Renal cortical epithelial cell (primary cell): ENCODE data around the gene SRF. TPM values are rescaled to one million over a fixed set of nuclear protein-coding genes. Genes with fewer than 3 reads are reported as not detected.
A peak's percentile ranks its signal among the peaks of the same experiment; 100 is the strongest.

Source experiments
- DNase-seq: peaks from one replicate; pipeline ENCODE4 v3.0.0-alpha.2; 2011; ENCODE audit warnings: low read depth
- total RNA-seq: library from RNA; depleted of rRNA; stranded (reverse); fragments of >200 nt; gene quantifications from 2 replicates; pipeline ENCODE4 v1.2.3, GENCODE V29; 2014

SRF gene
- total RNA-seq, 1 donor from 2014 or later: 20.9 TPM

DNA sequence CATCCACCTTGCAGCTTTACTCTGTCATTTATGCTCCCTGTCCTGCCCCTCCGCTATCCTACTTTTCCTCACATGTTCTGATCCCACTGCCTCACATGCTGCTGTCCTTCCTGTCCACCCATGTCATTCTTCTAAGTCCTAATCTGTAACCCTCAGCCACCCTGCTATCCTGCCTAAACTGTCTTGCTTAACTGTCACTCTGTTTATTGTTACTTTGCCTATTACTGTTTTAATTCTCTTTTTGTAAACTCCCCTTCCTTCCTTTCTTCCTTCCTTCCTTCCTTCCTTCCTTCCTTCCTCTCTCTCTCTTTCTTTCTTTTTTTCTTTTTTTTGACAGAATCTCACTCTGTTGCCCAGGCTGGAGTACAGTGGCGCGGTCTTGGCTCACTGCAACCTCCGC lies 12.4 kb downstream of the SRF start:
- DNase-seq: no peak

DNA sequence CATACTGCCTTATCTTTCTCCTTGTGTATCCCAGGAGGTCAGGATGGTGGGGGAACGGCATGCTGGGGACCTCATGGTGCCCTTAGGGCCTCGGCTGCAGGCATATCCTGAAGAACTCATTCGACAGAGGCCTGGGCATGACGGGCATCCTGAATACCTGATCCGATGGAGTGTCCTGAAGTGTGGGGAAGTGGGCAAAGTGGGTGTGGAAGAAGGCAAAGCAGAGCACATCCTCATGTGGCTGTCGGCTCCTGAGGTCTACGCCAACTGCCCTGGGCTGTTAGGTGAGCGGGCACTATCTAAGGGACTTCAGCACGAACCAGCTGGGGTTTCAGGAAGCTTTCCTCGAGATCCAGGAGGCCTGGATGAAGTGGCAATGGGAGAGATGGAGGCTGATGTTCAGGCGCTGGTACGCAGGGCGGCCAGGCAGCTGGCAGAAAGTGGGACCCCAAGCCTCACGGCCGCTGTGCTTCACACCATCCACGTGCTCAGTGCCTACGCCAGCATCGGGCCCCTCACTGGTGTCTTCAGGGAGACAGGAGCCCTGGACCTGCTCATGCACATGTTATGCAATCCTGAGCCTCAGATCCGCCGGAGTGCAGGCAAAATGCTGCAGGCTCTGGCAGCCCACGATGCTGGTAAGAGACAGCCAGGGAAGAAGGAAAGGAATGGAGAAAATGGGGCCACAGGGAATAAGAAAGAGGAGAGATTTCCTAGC lies 13.4 kb downstream of the SRF start:
- DNase-seq: no peak

DNA sequence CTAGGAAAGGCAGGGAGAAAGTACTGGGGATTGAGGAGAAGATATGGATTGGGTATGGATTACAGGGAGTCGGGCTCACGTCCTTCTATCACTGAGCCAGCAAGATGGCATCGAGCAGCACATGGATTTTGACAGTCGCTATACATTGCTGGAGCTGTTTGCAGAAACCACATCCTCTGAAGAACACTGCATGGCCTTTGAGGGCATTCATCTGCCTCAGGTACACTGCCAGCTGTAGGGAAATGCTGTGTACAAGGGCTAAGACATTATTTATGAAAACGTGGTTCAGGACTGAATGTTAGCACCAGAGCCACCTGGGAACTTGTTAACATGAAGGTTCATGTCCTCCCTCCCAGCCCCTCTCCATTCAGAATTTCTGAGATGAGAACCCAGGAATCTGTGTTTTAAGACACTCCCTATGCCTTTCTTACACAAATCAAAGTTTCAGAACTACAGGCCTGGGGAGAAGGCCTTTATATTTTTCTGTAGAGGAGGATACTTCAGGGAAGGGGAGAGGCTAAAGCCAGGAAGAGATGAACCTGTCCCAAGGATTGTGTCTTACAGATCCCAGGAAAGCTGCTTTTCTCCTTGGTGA lies 14.4 kb downstream of the SRF start:
- DNase-seq: no peak

DNA sequence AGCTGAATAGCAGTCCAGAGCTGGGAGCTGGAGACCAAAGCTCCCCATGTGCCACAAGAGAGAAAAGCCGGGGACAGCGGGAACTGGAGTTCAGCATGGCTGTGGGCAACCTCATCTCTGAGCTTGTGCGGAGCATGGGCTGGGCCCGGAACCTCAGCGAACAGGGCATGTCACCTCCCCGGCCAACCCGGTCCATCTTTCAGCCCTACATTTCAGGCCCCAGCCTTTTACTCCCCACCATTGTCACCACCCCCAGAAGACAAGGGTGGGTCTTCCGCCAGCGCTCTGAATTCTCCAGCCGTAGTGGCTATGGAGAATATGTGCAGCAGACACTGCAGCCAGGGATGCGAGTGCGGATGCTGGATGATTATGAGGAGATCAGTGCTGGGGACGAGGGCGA lies 14.9 kb downstream of the SRF start:
- DNase-seq: no peak

DNA sequence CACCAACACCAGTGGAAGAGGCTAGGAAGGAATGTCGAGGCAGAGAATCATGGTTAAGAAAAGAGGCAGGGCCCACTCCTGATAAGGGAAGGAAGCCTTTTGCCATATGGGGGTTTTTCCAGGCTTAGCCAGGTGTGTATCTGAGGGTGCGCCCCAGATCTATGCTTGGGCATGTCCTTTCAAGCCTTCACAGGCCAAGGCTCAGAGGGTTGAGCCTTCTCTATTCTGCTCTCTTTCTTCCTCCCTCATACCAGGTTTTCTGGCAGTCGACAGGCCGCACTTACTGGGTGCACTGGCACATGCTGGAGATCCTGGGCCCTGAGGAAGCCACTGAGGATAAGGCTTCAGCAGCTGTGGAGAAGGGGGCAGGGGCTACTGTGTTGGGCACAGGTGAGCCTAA lies 15.6 kb downstream of the SRF start:
- DNase-seq: no peak

DNA sequence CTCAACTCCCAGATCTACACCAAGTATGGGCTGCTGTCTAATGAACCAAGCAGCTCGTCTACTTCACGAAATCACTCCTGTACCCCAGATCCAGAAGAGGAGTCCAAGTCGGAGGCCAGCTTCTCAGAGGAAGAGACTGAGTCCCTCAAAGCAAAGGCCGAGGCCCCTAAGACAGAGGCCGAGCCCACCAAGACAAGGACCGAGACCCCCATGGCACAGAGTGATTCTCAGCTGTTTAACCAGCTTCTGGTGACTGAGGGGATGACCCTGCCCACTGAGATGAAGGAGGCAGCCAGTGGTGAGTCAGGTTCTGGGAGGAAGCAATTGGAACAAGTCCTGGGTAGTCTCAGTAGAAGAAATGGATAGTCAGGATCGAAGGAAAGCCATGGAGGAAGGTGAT lies 16.8 kb downstream of the SRF start:
- no peak for DNase-seq

DNA sequence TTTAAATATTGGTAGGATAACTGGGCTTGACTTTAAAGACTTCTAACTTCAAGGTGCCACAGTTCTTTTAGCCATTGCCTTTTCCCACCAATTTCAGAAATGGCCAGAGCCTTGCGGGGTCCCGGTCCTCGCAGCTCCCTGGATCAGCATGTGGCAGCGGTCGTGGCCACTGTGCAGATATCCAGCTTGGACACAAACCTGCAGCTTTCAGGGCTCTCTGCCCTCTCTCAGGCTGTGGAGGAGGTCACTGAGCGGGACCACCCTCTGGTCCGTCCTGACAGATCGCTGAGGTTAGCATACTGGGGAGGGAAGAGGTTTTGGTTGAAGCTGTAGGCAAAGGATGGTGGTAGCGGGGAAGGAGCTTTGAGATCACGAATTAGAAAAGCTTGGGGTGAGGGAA lies 17.4 kb downstream of the SRF start:
- no peak for DNase-seq

DNA sequence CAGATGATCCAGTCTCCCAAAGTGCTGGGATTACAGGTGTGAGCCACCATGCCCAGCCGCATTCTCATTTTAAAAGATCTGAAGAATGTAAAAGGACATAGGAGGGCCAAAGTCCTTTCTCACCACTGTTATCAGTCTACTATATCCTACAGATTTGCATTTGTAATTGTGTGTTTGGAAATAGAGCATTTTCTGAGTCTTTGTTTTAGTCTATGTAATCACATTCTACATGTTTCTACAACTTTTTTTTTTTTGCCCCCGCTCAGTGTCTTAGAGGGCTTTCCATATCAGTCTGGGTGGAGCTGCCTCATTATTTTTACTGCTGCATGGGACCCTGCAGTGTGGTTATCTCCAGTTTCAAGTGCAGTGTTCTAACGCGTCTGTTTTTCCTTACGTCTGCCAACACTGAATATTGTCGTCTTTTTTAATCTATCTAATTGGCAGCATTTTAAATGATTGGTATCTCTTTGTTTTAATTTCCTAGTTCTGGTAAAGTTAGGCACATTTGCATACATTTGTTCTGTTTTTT lies 18.8 kb downstream of the SRF start:
- DNase-seq: no peak

DNA sequence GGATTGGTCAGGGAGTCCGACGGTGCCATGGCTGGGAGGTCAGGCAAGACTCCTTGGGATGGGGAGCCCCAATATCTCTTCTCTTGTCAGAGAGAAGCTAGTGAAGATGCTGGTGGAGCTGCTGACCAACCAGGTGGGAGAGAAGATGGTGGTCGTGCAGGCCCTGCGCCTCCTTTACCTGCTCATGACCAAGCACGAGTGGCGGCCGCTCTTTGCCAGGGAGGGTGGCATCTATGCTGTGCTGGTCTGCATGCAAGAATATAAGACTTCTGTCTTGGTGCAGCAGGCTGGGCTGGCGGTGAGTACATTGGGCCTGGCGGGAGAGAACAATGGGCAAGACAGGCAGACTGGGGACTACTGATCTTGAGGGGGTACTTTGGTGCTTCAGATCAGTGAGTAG lies 21.8 kb downstream of the SRF start:
- DNase-seq: no peak

DNA sequence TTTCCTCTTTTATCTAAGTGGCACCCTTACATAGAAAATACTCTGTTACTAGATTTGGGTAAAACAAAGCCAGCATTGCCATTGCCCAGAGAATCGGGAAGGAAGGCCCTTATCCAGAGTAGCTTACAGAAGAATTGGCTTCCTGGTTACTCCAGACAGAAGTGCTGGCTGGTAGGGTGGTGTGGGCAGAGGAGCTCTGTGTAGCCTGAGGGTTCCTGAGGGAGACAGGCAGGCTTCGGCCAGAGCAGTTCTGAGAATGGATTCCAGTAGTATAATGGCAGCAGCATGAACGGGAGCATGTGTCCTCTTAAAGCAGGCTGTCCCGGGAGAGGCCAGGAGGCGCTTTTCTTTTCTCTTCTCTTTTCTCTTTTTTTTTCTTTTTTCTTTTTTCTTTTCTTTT lies 22.9 kb downstream of the SRF start:
- DNase-seq: no peak

DNA sequence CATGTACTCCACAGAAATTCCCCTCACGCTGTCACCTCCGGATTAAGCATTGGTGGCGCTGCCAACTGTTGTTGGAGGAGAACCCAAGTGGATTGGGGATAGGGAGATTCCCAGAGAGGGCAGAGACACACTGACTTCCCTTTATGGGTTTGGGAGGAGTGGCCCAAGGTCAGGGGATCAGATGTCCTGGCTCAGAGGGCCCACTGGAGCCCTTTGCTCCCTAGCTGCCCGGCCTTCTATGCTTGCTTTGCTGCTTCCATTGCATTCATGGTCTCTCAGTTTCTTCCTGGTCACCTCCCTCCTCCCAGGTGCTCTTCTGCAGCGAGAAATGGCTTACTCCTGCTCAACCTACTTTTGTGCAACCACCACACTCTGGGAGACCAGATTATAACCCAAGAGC lies 25.3 kb downstream of the SRF start:
- no peak for DNase-seq

DNA sequence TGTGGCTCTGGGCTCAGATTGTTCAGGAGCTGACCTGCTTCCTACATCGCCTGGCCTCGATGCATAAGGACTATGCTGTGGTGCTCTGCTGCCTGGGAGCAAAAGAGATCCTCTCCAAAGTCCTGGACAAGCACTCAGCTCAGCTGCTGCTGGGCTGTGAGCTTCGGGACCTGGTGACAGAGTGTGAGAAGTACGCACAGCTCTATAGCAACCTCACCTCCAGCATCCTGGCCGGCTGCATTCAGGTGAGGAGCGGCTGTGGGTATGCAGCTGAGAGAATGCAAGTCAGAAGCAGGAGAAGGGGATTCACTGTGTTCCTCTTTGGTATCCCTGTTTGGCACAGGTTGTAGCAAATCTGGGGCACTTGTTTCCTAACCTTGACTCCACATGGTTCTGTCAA lies 28.8 kb downstream of the SRF start:
- DNase-seq: no peak

DNA sequence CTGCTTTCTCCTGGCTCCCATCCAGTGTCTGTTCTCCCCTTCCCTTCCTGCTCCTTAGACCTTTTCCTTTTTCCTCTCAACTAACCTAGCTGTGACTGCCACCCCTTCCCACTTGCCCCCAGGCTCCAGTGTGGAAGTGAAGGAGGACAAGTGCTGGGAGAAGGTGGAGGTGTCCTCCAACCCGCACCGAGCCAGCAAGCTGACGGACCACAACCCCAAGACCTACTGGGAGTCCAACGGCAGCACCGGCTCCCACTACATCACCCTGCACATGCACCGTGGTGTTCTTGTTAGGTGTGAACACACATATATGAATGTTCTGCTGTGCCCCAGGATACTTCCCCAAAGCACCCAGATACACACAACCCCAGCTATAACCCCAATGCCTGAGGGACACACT lies 29.5 kb downstream of the SRF start:
- no peak for DNase-seq

DNA sequence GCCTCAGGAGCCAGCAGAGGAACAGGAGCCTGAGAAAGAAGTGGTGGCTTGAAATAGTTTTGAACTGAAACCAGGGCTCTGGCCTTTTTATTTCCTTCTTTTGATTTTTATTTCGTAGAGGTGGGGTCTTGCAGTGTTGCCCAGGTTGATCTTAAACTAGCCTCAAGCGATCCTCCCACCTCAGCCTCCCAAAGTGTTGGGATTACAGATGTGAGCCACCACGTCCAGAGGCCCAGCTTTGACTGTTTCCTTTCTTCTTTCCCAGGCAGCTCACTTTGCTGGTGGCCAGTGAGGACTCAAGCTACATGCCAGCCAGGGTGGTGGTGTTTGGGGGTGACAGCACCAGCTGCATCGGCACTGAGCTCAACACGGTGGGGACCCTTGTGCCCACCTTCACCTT lies 31.4 kb downstream of the SRF start:
- DNase-seq: no peak

DNA sequence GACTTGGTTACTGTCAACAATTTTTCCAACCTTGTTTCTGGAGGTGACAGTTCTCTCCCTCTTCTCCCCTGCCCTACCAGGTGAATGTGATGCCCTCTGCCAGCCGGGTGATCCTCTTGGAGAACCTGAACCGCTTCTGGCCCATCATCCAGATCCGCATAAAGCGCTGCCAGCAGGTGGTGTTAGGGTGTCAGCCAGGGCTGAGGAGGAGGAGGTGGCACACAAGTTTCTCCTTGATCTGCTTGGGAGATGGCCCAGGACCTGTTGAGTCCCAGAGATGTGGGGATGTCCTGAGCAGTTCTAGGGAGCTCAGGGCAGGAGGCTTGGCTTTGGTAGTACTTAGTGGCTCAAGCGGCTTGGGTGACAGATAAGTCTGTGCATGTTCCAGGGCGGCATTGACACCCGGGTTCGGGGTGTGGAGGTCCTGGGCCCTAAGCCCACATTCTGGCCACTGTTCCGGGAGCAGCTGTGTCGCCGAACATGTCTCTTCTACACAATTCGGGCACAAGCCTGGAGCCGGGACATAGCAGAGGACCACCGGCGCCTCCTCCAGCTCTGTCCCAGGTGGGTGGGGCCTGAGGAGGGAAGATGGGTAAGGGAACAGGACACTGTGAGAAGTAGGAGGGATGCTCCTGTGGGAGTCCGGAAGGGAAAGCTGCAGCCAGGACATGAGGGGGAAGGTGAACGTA lies 32.1 kb downstream of the SRF start:
- DNase-seq: no peak

DNA sequence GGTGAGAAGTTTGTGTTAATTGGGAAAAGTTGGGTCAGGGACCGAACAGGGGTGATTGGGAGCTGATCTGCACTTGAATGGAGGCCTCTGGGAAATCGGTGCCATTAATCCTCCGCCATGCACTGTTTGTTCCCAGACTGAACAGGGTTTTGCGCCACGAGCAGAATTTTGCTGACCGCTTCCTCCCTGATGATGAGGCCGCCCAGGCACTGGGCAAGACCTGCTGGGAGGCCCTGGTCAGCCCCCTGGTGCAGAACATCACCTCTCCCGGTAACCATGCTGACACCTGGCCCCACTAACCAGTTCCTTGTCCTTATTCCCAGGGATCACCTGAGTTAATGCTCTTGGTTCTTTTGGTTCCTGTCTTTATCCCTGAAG lies 32.6 kb downstream of the SRF start:
- no peak for DNase-seq

DNA sequence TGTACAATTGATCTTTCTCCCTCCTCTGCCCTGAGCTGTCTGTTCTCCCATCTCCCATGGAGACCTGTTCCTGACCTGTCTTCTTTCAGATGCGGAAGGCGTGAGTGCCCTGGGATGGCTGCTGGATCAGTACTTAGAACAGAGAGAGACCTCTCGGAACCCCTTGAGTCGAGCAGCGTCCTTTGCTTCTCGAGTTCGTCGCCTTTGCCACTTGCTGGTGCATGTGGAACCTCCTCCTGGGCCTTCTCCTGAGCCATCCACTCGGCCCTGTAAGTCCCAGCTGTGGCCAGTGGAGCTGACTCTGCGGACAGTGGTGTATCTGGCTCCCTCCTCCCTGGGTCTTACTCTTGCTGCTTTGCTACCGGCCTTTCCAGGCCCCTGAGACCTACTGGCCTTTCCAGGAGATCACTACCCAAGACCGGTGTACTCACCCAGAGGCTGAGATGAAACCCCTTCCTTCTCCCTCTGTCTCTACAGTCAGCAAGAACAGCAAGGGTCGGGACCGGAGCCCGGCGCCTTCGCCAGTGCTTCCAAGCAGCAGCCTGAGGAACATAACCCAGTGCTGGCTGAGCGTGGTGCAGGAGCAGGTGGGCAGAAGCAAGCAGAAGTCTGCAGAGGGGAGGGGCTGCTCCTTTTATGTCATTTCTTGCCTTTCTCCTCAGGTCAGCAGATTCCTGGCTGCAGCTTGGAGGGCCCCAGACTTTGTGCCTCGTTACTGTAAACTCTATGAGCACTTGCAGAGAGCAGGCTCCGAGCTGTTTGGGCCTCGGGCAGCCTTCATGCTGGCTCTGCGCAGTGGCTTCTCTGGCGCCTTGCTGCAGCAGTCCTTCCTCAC lies 33.4 kb downstream of the SRF start:
- DNase-seq: no peak

DNA sequence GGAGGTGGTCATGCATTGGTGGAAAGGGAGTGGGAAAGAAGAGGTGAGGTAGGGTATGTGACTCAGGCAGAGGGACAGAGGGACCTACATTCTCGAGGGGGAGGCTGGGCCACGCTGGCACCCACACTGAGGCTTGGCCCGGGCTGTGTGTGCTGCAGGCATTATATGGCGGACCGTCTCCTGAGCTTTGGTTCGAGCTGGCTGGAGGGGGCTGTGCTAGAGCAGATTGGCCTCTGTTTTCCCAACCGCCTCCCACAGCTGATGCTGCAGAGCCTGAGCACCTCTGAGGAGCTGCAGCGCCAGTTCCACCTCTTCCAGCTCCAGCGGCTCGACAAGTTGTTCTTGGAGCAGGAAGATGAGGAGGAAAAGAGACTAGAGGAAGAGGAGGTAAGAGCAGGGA lies 34.8 kb downstream of the SRF start:
- DNase-seq: no peak

DNA sequence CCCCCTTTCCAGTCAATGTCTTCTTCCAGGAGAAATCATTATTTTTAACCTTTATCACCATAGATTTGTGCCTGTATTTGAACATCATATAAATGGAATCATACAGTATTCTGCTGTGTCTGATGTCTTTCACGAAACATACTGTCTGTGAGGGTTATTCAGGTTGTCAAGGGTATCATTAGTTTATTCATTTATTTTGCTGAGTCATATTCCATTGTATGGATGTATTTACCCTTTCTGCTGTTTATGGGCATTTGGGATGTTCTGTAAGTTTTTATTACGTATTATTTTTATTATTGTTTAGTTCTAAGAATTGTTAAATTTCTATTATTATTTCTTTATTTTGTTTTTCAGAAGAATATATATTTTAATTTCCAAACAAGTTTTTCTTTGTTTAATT lies 36.2 kb downstream of the SRF start:
- DNase-seq: no peak

DNA sequence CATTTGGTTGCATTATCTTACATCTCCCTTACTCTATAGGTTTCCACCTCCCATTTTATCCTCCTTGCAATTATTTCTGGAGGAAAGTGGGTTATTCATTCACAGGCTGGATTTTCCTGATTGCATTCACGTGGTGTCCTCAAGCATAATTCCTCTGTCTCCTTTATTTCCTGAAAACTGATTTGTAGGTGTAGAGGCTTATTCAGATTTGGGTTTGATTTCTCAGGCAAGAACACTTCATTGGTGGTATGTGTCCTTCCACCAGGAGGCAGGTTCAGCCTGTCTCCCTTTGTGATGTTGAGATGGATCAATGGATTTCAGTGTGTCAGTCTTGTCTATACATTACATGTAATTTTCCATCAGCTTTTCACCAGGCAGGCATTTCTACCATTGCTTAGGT lies 40.9 kb downstream of the SRF start:
- peak; percentile 57 for DNase-seq

DNA sequence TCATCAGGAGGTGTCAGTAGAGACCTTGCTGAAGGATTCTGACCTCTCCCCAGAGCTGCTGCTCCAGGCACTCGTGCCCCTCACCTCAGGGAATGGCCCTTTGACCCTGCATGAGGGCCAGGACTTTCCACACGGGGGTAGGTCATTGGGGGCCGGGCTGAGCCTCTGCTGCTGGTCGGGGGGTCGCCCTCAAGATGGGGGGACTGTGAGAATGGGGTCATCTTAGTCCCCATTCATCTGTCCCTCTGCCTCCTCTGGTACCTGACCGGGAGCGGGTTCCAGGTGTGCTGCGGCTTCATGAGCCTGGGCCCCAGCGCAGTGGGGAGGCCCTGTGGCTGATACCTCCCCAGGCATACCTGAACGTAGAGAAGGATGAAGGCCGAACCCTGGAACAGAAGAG lies 42.4 kb downstream of the SRF start:
- no peak for DNase-seq

DNA sequence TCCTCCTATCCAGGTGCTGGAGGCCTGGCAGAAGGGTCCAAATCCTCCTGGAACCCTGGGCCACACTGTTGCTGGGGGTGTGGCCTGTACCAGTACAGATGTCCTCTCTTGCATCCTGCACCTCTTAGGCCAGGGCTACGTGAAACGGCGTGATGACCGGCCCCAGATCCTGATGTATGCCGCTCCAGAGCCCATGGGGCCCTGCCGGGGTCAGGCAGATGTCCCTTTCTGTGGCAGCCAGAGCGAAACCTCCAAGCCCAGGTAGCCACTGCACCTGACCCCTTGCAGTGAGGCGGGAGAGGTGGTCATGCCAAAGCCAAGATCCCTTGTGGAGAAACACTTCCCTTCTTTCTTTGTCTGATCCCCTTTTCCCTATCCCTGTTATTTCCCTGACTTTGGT lies 44.0 kb downstream of the SRF start:
- DNase-seq: no peak
